H1 (cell line): ENCODE data around the gene RASD2. TPM values are rescaled to one million over a fixed set of nuclear protein-coding genes. Genes with fewer than 3 reads are reported as not detected.
"Not testable (repeated sequence)": the region's sequence is repeated elsewhere in the genome, so short reads cannot be mapped to it uniquely, and the experiment has no call there.

ENCODE experiments used
- CTCF ChIA-PET: fragments of 300-600 bp; sonication (Branson Sonifier 250); formaldehyde crosslinking; loops from one replicate; lab custom pipeline; 2021; ENCODE audit not compliant: partially characterized antibody; lab: Charles Lee
- POLR2A ChIA-PET: fragments of 300-600 bp; sonication (Branson Sonifier 250); formaldehyde crosslinking; loops from one replicate; lab custom pipeline; 2021; ENCODE audit warnings: inconsistent platforms; ENCODE audit not compliant: partially characterized antibody; lab: Charles Lee
- DNase-seq, 2 experiments: peaks; one replicate each; pipeline versions ENCODE4 v3.0.0 to v3.0.0-alpha.2; 2010 to 2022; ENCODE audit warnings: low spot score in 2 of 2, low read depth in 1 of 2, mixed read lengths in 1 of 2
- FAIRE-seq: peaks from 2 replicates; lab custom pipeline; 2011; peaks lifted over from hg19 to GRCh38; lab: Jason Lieb, UNC
- H2AFZ ChIP-seq: 2 replicates; pipeline ENCODE4 v1.8.1; 2012; ENCODE audit warnings: low read length, inconsistent platforms
- H2AK5ac ChIP-seq: 2 replicates; pipeline ENCODE4 v1.6.1; 2013; ENCODE audit warnings: low read depth, low read length
- H2BK120ac ChIP-seq: replicated peaks from 2 replicates; pipeline ENCODE3; 2013; ENCODE audit warnings: low read depth, low read length, inconsistent platforms
- H2BK12ac ChIP-seq: 2 replicates; pipeline ENCODE4 v1.6.1; 2013; ENCODE audit warnings: low read depth, low read length
- H2BK15ac ChIP-seq: 2 replicates; pipeline ENCODE4 v1.6.1; 2013; ENCODE audit warnings: low read length
- H2BK20ac ChIP-seq: 2 replicates; pipeline ENCODE4 v1.6.1; 2013; ENCODE audit warnings: low read length
- H2BK5ac ChIP-seq: 2 replicates; pipeline ENCODE4 v1.6.1; 2013; ENCODE audit warnings: low read depth, low read length
- H3K14ac ChIP-seq: 2 replicates; pipeline ENCODE4 v1.6.1; 2013; ENCODE audit warnings: inconsistent platforms; ENCODE audit not compliant: insufficient read length
- H3K18ac ChIP-seq: 2 replicates; pipeline ENCODE4 v1.6.1; 2013; ENCODE audit warnings: low read length; ENCODE audit errors: extremely low read depth
- H3K23ac ChIP-seq: 2 replicates; pipeline ENCODE4 v1.6.1; 2013; ENCODE audit warnings: inconsistent platforms; ENCODE audit not compliant: insufficient read length
- H3K23me2 ChIP-seq: 2 replicates; pipeline ENCODE4 v1.6.1; 2013; ENCODE audit warnings: low read depth, low read length
- H3K27ac ChIP-seq: 2 replicates; pipeline ENCODE4 v1.6.1; 2011; ENCODE audit warnings: low read depth, low read length, inconsistent platforms
- H3K27me3 ChIP-seq, 4 experiments: replicated peaks in 1 of 4; 1 replicate in 1 of 4; 2 replicates in 3 of 4; pipeline versions ENCODE4 v1.6.1 to v1.8.1; 2011 to 2013; ENCODE audit warnings: low read length in 3 of 4, mild to moderate bottlenecking in 3 of 4, inconsistent platforms in 2 of 4, mixed read lengths in 2 of 4, moderate library complexity in 1 of 4; ENCODE audit not compliant: control insufficient read depth in 3 of 4, insufficient read depth in 3 of 4; ENCODE audit errors: extremely low read depth in 1 of 4
- H3K36me3 ChIP-seq, 4 experiments: 2 replicates each; pipeline versions ENCODE4 v1.6.1 to v1.8.1; 2011 to 2013; ENCODE audit warnings: mild to moderate bottlenecking in 4 of 4, low read length in 3 of 4, moderate library complexity in 2 of 4, control low read depth in 1 of 4, inconsistent platforms in 1 of 4; ENCODE audit not compliant: insufficient read depth in 4 of 4, control insufficient read depth in 2 of 4
- H3K4ac ChIP-seq: replicated peaks from 2 replicates; pipeline ENCODE3; 2013; ENCODE audit warnings: low read length, low read depth, mixed read lengths, inconsistent platforms; ENCODE audit not compliant: insufficient read length
- H3K4me1 ChIP-seq, 4 experiments: replicated peaks in 1 of 4; 1 replicate in 1 of 4; 2 replicates in 3 of 4; pipeline versions ENCODE4 v1.6.1 to v1.8.1; 2011 to 2013; ENCODE audit warnings: low read length in 3 of 4, inconsistent platforms in 2 of 4, mixed read lengths in 1 of 4; ENCODE audit not compliant: insufficient read depth in 4 of 4, control insufficient read depth in 3 of 4
- H3K4me2 ChIP-seq, 2 experiments: 2 replicates each; pipeline versions ENCODE4 v1.6.1 to v1.8.1; 2011 to 2013; ENCODE audit warnings: low read depth in 2 of 2, low read length in 2 of 2, control low read depth in 1 of 2, inconsistent platforms in 1 of 2, mild to moderate bottlenecking in 1 of 2; ENCODE audit not compliant: insufficient read depth in 1 of 2
- H3K4me3 ChIP-seq, 4 experiments: fragments of 200-600, 300-600 bp in 1 of 4; sonication (generic), shearing (Covaris generic), sonication (Bioruptor Twin) in 1 of 4; 2 replicates each; pipeline versions ENCODE4 v1.5.1 to v1.8.1; 2011 to 2016; ENCODE audit warnings: low read length in 4 of 4, low read depth in 3 of 4, control low read depth in 2 of 4, inconsistent platforms in 2 of 4, mild to moderate bottlenecking in 2 of 4, mixed read lengths in 1 of 4, moderate library complexity in 1 of 4; ENCODE audit not compliant: insufficient read depth in 2 of 4; ENCODE audit errors: extremely low read depth in 1 of 4
- H3K56ac ChIP-seq: replicated peaks from 2 replicates; pipeline ENCODE3; 2013; ENCODE audit warnings: low read depth, mild to moderate bottlenecking, mixed read lengths, low read length, inconsistent platforms; ENCODE audit not compliant: insufficient read length
- H3K79me1 ChIP-seq: 2 replicates; pipeline ENCODE4 v1.6.1; 2013; ENCODE audit warnings: low read depth, low read length, control low read depth
- H3K79me2 ChIP-seq, 2 experiments: 2 replicates each; pipeline versions ENCODE4 v1.6.1 to v1.8.1; 2012 to 2013; ENCODE audit warnings: low read length in 2 of 2, mild to moderate bottlenecking in 2 of 2, inconsistent platforms in 1 of 2; ENCODE audit not compliant: insufficient read depth in 2 of 2, control insufficient read depth in 1 of 2
- H3K9ac ChIP-seq, 4 experiments: replicated peaks in 1 of 4; 1 replicate in 1 of 4; 2 replicates in 3 of 4; pipeline versions ENCODE4 v1.6.1 to v1.8.1; 2011 to 2013; ENCODE audit warnings: low read depth in 3 of 4, low read length in 3 of 4, control low read depth in 2 of 4, mild to moderate bottlenecking in 2 of 4, moderate library complexity in 2 of 4, inconsistent platforms in 1 of 4; ENCODE audit errors: extremely low read depth in 1 of 4
- H3K9me3 ChIP-seq, 2 experiments: 2 replicates each; pipeline versions ENCODE4 v1.6.1 to v1.8.1; 2012 to 2013; ENCODE audit warnings: mild to moderate bottlenecking in 2 of 2, moderate library complexity in 2 of 2, control low read depth in 1 of 2, inconsistent platforms in 1 of 2, low read depth in 1 of 2, low read length in 1 of 2, mixed read lengths in 1 of 2; ENCODE audit not compliant: insufficient read depth in 2 of 2
- H4K20me1 ChIP-seq, 2 experiments: replicated peaks in 1 of 2; 2 replicates each; pipeline versions ENCODE3 to v1.8.1; 2011 to 2013; ENCODE audit warnings: inconsistent platforms in 2 of 2, low read length in 2 of 2, mild to moderate bottlenecking in 1 of 2; ENCODE audit not compliant: insufficient read depth in 2 of 2, control insufficient read depth in 1 of 2
- H4K5ac ChIP-seq: 2 replicates; pipeline ENCODE4 v1.6.1; 2013; ENCODE audit warnings: low read length, low read depth, mixed read lengths, inconsistent platforms; ENCODE audit not compliant: insufficient read length
- H4K8ac ChIP-seq: 2 replicates; pipeline ENCODE4 v1.8.0; 2013; ENCODE audit warnings: mild to moderate bottlenecking, moderate library complexity, low read length, inconsistent platforms; ENCODE audit not compliant: insufficient read depth; ENCODE audit errors: extremely low read depth
- H4K91ac ChIP-seq: replicated peaks from 2 replicates; pipeline ENCODE3; 2013; ENCODE audit warnings: low read length, mixed read lengths, inconsistent platforms; ENCODE audit not compliant: insufficient read length
- WGBS, 2 experiments: shearing (Covaris generic) in 1 of 2; methylation state at CpG; one replicate each; pipeline versions ENCODE4 v1.1.6 to v1.1.7; 2013 to 2015; ENCODE audit warnings: low lambda C conversion rate in 2 of 2, mixed read lengths in 2 of 2, inconsistent platforms in 1 of 2, low coverage in 1 of 2, missing lambda C conversion rate in 1 of 2; ENCODE audit not compliant: insufficient replicate concordance in 2 of 2, insufficient coverage in 1 of 2, insufficient read length in 1 of 2; ENCODE audit errors: extremely low coverage in 1 of 2, missing lambda C conversion rate in 1 of 2; 5-methylcytosine and 5-hydroxymethylcytosine counted together
- polyA plus RNA-seq, 7 experiments: library from polyadenylated mRNA; depleted of rRNA in 3 of 7; stranded (reverse) in 5 of 7; unstranded in 2 of 7; fragments of >200 nt in 5 of 7; fragments of 200-250 nt in 2 of 7; gene quantifications; 1 replicate in 5 of 7; 2 replicates in 1 of 7; 4 replicates in 1 of 7; pipeline versions ENCODE4 v1.2.1 to v1.2.3, GENCODE V29; 2011 to 2013; ENCODE audit warnings: missing spikeins in 2 of 7, mixed read lengths in 2 of 7
- total RNA-seq: library from RNA; stranded (reverse); fragmentation: NEBNext Ultra II Directional; extraction: Animal tissue kit (Norgen Biotek cat#: 25700); gene quantifications from 2 replicates; pipeline ENCODE4 v1.2.1, GENCODE V29; 2021

RASD2 gene
- total and polyA plus RNA-seq, 2 of the 8 experiments (the other 6 are each of a cell fraction or from before 2014, with no cell fraction given): 1.9 to 5.1 TPM

DNA sequence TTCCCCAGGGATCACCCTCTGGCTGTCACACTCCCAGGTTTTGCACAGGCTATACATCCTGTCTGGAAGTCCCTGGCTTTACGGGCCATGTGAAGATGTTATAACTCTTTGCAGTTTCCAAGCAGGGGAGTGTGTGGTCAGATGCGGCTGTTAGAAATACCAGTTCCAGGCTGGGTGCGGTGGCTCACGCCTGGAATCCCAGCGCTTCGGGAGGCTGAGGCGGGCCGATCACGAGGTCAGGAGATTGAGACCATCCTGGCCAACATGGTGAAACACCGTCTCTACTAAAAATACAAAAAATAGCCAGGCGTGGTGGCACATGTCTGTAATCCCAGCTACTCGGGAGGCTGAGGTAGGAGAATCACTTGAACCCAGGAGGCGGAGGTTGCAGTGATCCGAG is 44.9 kb upstream of the RASD2 start:
- H4K5ac ChIP-seq, DNase-seq, H2BK120ac ChIP-seq, H2BK15ac ChIP-seq, H2BK5ac ChIP-seq, H3K4me2 ChIP-seq, H3K9me3 ChIP-seq, H2BK20ac ChIP-seq, H2AFZ ChIP-seq, H3K56ac ChIP-seq, H3K36me3 ChIP-seq, H3K4me1 ChIP-seq, H3K23ac ChIP-seq, H3K79me1 ChIP-seq, H3K4ac ChIP-seq, FAIRE-seq, H3K79me2 ChIP-seq, H3K23me2 ChIP-seq, H3K27ac ChIP-seq, H3K18ac ChIP-seq, H3K14ac ChIP-seq, H4K8ac ChIP-seq, H4K20me1 ChIP-seq, H3K9ac ChIP-seq, POLR2A ChIA-PET, H3K4me3 ChIP-seq, H4K91ac ChIP-seq, H2AK5ac ChIP-seq, H2BK12ac ChIP-seq: not testable (repeated sequence)
- peaks cover 0 to 12% (median 2%) of the 10 kb centered on the region in 4 experiments; a peak in 4 of 7 replicates for H3K27me3 ChIP-seq
- CTCF ChIA-PET: interaction anchor here (1.0 to 1.3 kb wide), 2 partner anchors 14 to 48 kb away, joined by 3 read pairs; no protein-coding TSS in a partner anchor
- WGBS, 2 experiments: 96% methylated on average over 10 of the region's 14 CpGs; no CpG with 5 or more reads in 1 of the 2 experiments
